HFF-Myc (cell line): ENCODE data around the gene ELOVL6.

Source experiments
- DNase-seq: peaks from one replicate; pipeline ENCODE4 v3.0.0-alpha.2; 2011; ENCODE audit warnings: low read depth; ENCODE audit errors: extremely low read depth
- H3K4me3 ChIP-seq: replicated peaks from 2 replicates; pipeline ENCODE4 v1.5.1; 2011; ENCODE audit warnings: low read depth, mild to moderate bottlenecking, control low read depth, low read length
- TF ChIP-seq, protein P1 (sequence below): IDR thresholded peaks from 2 replicates; pipeline ENCODE4 v1.5.1; 2012; ENCODE audit warnings: mild to moderate bottlenecking, low read depth, low read length, control low read depth; ENCODE audit errors: missing control alignments

The ELOVL6 gene

DNA sequence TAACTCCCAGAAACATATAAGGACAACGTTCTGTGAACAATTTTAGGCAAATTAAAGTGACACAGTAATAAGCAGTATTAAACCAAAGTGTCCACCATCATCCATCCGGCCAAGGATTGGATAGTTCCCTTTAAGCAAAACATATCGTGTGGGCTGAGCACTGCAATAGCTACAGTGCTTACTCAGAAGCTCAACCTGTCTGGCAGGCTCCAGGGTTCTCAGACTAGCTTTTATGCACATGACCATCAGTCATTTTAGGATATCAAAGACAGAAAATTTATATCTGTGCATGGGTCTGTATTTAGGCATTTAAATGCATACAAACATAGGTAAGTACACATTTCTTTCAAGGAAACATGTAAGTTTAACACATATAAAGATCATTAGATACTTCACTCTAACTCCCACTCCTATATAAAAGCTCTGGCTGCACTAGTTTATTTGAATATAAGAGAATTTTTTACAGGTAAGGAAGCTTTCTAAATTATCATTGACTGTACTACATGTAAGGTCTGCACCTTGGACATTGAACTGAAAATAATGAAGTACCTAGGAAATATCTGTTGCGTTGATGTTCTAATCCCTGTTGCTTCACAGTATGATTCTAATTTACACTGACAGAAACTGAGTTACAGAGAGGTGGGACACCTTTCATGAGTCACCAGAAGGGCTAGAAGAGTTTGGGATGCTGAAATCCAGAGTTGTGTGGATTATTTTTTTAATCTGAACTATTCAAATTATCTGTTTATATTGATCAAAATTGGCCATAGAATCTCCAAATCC lies 67.6 kb downstream of the ELOVL6 start:
- TF ChIP-seq, protein P1, sequence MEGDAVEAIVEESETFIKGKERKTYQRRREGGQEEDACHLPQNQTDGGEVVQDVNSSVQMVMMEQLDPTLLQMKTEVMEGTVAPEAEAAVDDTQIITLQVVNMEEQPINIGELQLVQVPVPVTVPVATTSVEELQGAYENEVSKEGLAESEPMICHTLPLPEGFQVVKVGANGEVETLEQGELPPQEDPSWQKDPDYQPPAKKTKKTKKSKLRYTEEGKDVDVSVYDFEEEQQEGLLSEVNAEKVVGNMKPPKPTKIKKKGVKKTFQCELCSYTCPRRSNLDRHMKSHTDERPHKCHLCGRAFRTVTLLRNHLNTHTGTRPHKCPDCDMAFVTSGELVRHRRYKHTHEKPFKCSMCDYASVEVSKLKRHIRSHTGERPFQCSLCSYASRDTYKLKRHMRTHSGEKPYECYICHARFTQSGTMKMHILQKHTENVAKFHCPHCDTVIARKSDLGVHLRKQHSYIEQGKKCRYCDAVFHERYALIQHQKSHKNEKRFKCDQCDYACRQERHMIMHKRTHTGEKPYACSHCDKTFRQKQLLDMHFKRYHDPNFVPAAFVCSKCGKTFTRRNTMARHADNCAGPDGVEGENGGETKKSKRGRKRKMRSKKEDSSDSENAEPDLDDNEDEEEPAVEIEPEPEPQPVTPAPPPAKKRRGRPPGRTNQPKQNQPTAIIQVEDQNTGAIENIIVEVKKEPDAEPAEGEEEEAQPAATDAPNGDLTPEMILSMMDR: no peak
- H3K4me3 ChIP-seq: no peak overlapping the region
- no peak for DNase-seq

DNA sequence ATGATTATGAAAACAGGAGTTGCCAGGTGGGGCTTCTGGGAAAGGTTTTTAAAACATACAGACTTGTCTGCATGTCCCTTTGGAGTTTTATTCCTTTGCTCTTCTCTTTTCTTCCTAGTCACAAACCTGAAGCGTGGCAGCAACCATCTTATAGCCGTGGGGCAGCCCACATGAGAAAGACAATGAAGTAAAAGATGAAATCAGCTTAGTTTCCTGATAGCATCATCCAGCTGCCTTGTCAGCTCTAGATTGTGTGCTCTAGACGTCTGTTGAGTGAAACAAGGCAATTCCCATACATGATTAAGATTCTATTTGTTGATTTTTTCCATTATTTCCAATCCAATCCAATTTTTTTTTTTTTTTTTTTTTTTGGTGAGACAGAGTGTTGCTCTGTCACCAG lies 68.9 kb downstream of the ELOVL6 start:
- no peak for DNase-seq
- TF ChIP-seq, protein P1: no peak
- no peak overlapping the region for H3K4me3 ChIP-seq

DNA sequence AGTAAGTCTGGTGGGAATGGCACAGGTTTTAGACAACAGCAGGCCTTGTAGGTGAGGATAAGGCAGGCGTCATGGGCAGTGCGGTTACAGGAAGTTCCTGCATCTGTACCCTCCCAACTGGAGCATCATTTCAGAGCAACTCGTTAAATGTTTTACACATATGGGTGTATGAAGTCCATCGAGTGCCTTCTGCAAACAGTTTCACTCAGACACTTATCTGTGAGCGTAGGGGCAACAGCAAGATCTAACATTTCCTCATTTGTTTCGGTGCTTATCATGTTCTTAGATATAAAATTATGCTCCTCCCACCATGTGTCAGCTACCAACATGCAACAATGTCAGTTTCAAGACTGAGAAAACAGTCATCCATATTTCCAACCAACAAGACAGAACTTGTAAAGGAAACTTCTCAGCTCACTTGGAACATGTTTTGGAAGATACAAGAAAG lies 69.9 kb downstream of the ELOVL6 start:
- no peak overlapping the region for H3K4me3 ChIP-seq
- TF ChIP-seq, protein P1: no peak
- DNase-seq: no peak

DNA sequence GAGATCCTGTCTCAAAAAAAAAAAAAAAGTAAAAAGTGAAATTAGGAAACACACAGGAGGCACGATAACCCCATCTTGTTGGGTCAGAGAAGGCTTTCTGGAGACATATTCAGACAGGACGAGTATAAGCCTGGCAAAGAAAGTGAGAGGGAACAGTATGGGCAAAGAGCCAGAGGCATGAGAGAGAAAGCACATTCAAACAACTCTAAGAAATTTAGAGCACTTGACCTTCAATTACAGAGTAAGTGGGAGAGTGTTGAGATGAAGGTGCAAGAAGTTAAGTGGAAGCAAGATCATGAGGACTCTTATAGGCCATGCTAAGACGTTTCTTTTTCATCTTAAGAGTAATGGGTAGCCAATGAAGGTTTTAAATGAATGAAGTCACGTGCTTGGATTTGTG lies 70.4 kb downstream of the ELOVL6 start:
- no peak overlapping the region for H3K4me3 ChIP-seq
- TF ChIP-seq, protein P1: no peak
- DNase-seq: no peak

DNA sequence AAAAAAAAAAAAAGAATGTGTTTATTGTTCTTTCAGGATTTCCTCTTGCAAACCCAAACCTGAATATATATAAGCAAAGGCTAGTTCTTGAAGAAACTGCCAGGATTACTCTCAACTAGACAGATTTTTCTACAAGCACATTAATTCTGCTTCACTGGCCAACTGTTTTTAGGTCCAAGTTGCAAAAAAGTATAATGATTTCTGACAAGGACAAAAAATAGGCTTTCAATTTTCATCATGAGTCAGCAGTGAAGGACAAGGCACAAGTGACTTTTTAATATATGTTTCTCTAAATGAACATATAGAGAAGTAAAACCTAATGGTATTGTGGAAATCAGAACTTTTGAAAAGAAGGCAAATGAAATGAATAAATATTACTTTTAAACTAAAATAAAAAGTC lies 73.7 kb downstream of the ELOVL6 start:
- TF ChIP-seq, protein P1: no peak
- no peak for DNase-seq
- no peak overlapping the region for H3K4me3 ChIP-seq

DNA sequence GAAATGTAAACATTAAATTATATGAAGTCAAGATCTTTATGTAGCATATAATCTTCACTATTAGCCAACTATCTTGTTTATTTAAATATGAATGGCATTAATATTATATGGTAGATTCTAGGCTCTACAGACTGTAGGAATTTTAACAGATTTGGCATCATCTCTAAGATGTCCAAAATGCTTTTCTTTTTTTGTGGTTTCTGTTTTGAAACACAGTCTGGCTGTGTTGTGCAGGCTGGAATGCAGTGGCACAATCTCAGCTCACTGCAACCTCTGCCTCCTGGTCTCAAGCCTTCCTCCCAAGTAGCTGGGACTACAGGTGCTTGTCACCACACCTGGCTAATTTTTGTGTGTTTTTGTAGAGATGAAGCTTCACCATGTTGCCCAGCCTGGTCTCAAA lies 76.2 kb downstream of the ELOVL6 start:
- TF ChIP-seq, protein P1: no peak
- DNase-seq: no peak
- no peak overlapping the region for H3K4me3 ChIP-seq
